Body of pancreas (tissue), 4 donors: ENCODE measurements around the gene CHCHD5. TPM values are rescaled to one million over a fixed set of nuclear protein-coding genes. Genes with fewer than 3 reads are reported as not detected.

Source experiments
- ATAC-seq: fragments of 150-250 bp; one replicate; pipeline ENCODE4 v1.9.1; 2016
- DNase-seq, 4 donors: peaks; one replicate each; pipeline ENCODE4 v3.0.0-alpha.2; 2019
- H3K27ac ChIP-seq, 4 donors: fragments of 200-600 bp; sonication (generic); 1 replicate in 3 of 4; 2 replicates in 1 of 4; pipeline versions ENCODE4 v1.5.1 to v1.6.1; 2016 to 2019; ENCODE audit warnings: mild to moderate bottlenecking in 1 of 4, mixed read lengths in 1 of 4, moderate library complexity in 1 of 4
- H3K27me3 ChIP-seq, 2 donors: fragments of 200-600 bp; sonication (generic); one replicate each; pipeline ENCODE4 v1.6.0; 2016; ENCODE audit warnings: mild to moderate bottlenecking in 1 of 2
- H3K36me3 ChIP-seq, 2 donors: fragments of 200-600 bp; sonication (generic); replicated peaks in 1 of 2; 2 replicates each; pipeline ENCODE4 v1.5.1; 2016; ENCODE audit warnings: low read depth in 2 of 2; ENCODE audit not compliant: insufficient read depth in 1 of 2
- H3K4me1 ChIP-seq: fragments of 200-600 bp; sonication (generic); one replicate; pipeline ENCODE4 v1.6.0; 2016
- H3K4me3 ChIP-seq, 2 donors: fragments of 200-600 bp; sonication (generic); 1 replicate in 1 of 2; 2 replicates in 1 of 2; pipeline ENCODE4 v1.5.1; 2016 to 2019
- H3K9me3 ChIP-seq, 3 donors: fragments of 200-600 bp; sonication (generic); 1 replicate in 2 of 3; 2 replicates in 1 of 3; pipeline ENCODE4 v1.5.1; 2016
- CTCF ChIP-seq, 7 experiments: fragments of 450-650 bp in 4 of 7; fragments of 200-600 bp in 3 of 7; sonication (generic) in 3 of 7; IDR thresholded peaks; one replicate each; pipeline ENCODE4 v1.5.1; 2016 to 2019; ENCODE audit warnings: antibody characterized with exemption in 7 of 7
- POLR2A ChIP-seq, 3 donors: fragments of 450-650 bp; IDR thresholded peaks; one replicate each; pipeline ENCODE4 v1.6.1; 2016; ENCODE audit warnings: antibody characterized with exemption in 3 of 3, mild to moderate bottlenecking in 2 of 3
- WGBS, 2 donors: methylation state at CpG; one replicate each; pipeline ENCODE4 v1.1.5; 2017; 5-methylcytosine and 5-hydroxymethylcytosine counted together
- intact Hi-C: fragments of 100-400 bp; cut with DNase I; formaldehyde crosslinking; loops from one replicate; pipeline ENCODE4 v1.15.1; 2023
- total RNA-seq, 2 donors: library from RNA; depleted of rRNA; stranded (reverse); fragments of >200 nt; gene quantifications; one replicate each; pipeline ENCODE4 v1.1.0, GENCODE V29; 2016

CHCHD5 gene
- total RNA-seq, 2 donors from 2014 or later = 16.8 to 23.6 TPM

GRCh38 chr2:112585873-112586464, 1.6 kb downstream of the CHCHD5 start:
- DNase-seq (no peak), ATAC-seq (no peak)
- no peaks in the 10 kb centered on the region for H3K36me3 ChIP-seq
- peaks cover 70% of the 10 kb centered on the region for H3K4me1 ChIP-seq
- H3K27me3 ChIP-seq = no peaks in the 10 kb centered on the region
- intact Hi-C loops = no loop called here
- TF ChIP-seq POLR2A (IDR thresholded peaks at IDR 0.05) (no peak), CTCF (IDR thresholded peaks at IDR 0.05) (no peak)
- no peaks in the 10 kb centered on the region for H3K9me3 ChIP-seq
- H3K27ac ChIP-seq = peak overlapping the region in 2 of 4 donors; percentile 79 to 99
- 97% methylated on average over 17 to 18 of the region's 18 CpGs for WGBS, 2 donors
- H3K4me3 ChIP-seq = no peak overlapping the region

- H3K4me1 ChIP-seq = peaks cover 52% of the 10 kb centered on the region
- intact Hi-C loops = no loop called here
- DNase-seq (peak; percentile 93 to 96 (median 96)), ATAC-seq (peak; percentile 61)
- peak in 2 of 3 donors; percentile 31 to 58 for TF ChIP-seq POLR2A (IDR thresholded peaks at IDR 0.05)
- TF ChIP-seq CTCF (IDR thresholded peaks at IDR 0.05) = no peak
- peak overlapping the region; percentile 66 to 90 (median 80) for H3K27ac ChIP-seq
- H3K4me3 ChIP-seq = no peak overlapping the region
- no peaks in the 10 kb centered on the region for H3K36me3 ChIP-seq
- WGBS, 2 donors = 20 to 31% methylated on average over 4 to 6 of the region's 6 CpGs
- no peaks in the 10 kb centered on the region for H3K27me3 ChIP-seq
- no peaks in the 10 kb centered on the region for H3K9me3 ChIP-seq
Observed at GRCh38 chr2:112588611-112589045, 4.2 kb downstream of the CHCHD5 start.

GRCh38 chr2:112591413-112591812, 7.0 kb downstream of the CHCHD5 start:
- ATAC-seq (no peak), DNase-seq (no peak)
- peaks cover 40% of the 10 kb centered on the region for H3K4me1 ChIP-seq
- no peak for TF ChIP-seq CTCF (IDR thresholded peaks at IDR 0.05)
- TF ChIP-seq POLR2A (IDR thresholded peaks at IDR 0.05) = no peak
- H3K4me3 ChIP-seq = no peak overlapping the region
- H3K27me3 ChIP-seq = no peaks in the 10 kb centered on the region
- no peaks in the 10 kb centered on the region for H3K9me3 ChIP-seq
- H3K27ac ChIP-seq = no peak overlapping the region
- intact Hi-C loops = no loop called here
- no peaks in the 10 kb centered on the region for H3K36me3 ChIP-seq
- WGBS, 2 donors = 84% methylated on average over 5 of the region's 5 CpGs

GRCh38 chr2:112593736-112594135, 9.3 kb downstream of the CHCHD5 start:
- WGBS, 2 donors = 80 to 94% methylated on average over 4 of the region's 4 CpGs
- Histone ChIP-seq H3K4me1 (peaks cover 22% of the 10 kb centered on the region), H3K4me3 (no peak overlapping the region), H3K27ac (no peak overlapping the region), H3K9me3 (no peaks in the 10 kb centered on the region), H3K27me3 (no peaks in the 10 kb centered on the region), H3K36me3 (no peaks in the 10 kb centered on the region)
- ATAC-seq (no peak), DNase-seq (no peak)
- intact Hi-C loops = no loop called here
- no peak for TF ChIP-seq POLR2A (IDR thresholded peaks at IDR 0.05)

- Histone ChIP-seq H3K27me3 (no peaks in the 10 kb centered on the region), H3K4me1 (peaks cover 19% of the 10 kb centered on the region), H3K27ac (no peak overlapping the region), H3K36me3 (no peaks in the 10 kb centered on the region), H3K4me3 (no peak overlapping the region), H3K9me3 (no peaks in the 10 kb centered on the region)
- no peak for ATAC-seq
- intact Hi-C loops = no loop called here
- TF ChIP-seq POLR2A (IDR thresholded peaks at IDR 0.05) (no peak), CTCF (IDR thresholded peaks at IDR 0.05) (no peak)
- WGBS, 2 donors = 94 to 95% methylated on average over 10 of the region's 10 CpGs
- no peak for DNase-seq
Observed at GRCh38 chr2:112597537-112598322, 13.3 kb downstream of the CHCHD5 start.
